Transverse colon (tissue), 4 donors: Measurements from ENCODE around the gene KREMEN1.

Experiments used
- EP300 ChIP-seq: sonication (generic); formaldehyde crosslinking; IDR thresholded peaks from one replicate; pipeline ENCODE4 v1.6.1; 2017; ENCODE audit warnings: antibody characterized with exemption, low read depth
- POLR2A ChIP-seq: fragments of 450-650 bp; IDR thresholded peaks from one replicate; pipeline ENCODE4 v1.6.1; 2016; ENCODE audit warnings: antibody characterized with exemption, mild to moderate bottlenecking, moderate library complexity
- POLR2AphosphoS5 ChIP-seq, 3 donors: sonication (generic); formaldehyde crosslinking; IDR thresholded peaks; one replicate each; pipeline ENCODE4 v1.6.1; 2016; ENCODE audit warnings: antibody characterized with exemption in 3 of 3
- TF ChIP-seq, protein P1 (sequence below), 5 experiments: fragments of 200-600 bp in 3 of 5; fragments of 450-650 bp in 2 of 5; sonication (generic) in 3 of 5; IDR thresholded peaks; 1 replicate in 2 of 5; 2 replicates in 3 of 5; pipeline ENCODE4 v1.5.1; 2016 to 2017; ENCODE audit warnings: antibody characterized with exemption in 5 of 5, inconsistent platforms in 3 of 5, mild to moderate bottlenecking in 2 of 5, moderate library complexity in 1 of 5

DNA sequence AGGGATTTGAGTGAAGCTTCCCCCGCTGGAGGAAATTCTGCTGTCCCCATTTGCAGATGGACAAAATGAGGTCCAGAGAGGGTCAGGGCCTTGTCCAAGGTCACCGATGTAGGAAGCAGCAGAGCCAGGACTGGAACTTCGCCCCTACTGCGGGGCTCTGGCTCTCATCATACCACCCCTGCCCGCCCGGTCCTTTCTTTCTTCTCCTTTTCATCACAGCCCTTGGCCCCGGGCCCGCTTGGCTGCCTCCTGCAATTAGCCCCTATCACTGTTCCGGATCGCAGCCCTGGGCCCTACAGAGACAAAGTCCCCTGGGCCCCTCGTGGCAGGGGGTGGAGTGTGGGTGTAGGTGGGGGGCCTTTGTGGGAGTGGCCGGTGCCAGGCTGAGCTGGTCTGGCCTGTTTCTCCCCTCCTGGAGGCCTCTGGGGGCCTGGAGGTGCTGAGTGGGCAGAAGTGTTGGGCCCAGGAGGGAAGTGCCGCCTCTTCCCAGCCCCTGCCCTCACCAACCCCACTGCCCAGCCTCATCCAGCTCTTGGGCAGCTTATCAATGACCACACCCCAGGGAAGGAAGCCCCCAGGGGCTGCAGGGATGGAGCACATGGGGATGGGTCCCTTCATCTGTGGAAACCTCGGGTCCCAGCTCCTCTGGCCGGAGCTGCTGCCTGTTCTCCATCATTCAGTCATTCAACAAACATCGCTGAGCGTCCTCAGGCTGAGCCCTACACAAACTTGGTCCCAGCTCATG is 136.2 kb downstream of the KREMEN1 start:
- TF ChIP-seq, protein P1, sequence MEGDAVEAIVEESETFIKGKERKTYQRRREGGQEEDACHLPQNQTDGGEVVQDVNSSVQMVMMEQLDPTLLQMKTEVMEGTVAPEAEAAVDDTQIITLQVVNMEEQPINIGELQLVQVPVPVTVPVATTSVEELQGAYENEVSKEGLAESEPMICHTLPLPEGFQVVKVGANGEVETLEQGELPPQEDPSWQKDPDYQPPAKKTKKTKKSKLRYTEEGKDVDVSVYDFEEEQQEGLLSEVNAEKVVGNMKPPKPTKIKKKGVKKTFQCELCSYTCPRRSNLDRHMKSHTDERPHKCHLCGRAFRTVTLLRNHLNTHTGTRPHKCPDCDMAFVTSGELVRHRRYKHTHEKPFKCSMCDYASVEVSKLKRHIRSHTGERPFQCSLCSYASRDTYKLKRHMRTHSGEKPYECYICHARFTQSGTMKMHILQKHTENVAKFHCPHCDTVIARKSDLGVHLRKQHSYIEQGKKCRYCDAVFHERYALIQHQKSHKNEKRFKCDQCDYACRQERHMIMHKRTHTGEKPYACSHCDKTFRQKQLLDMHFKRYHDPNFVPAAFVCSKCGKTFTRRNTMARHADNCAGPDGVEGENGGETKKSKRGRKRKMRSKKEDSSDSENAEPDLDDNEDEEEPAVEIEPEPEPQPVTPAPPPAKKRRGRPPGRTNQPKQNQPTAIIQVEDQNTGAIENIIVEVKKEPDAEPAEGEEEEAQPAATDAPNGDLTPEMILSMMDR (IDR thresholded peaks at IDR 0.05): no peak
- TF ChIP-seq EP300 (no peak), POLR2AphosphoS5 (IDR thresholded peaks at IDR 0.05) (no peak), POLR2A (no peak)
